HG02763 (cell line): ENCODE data around the gene SDHAF2.
A peak's percentile ranks its signal among the peaks of the same experiment; 100 is the strongest.
"Not testable (repeated sequence)": the region's sequence is repeated elsewhere in the genome, so short reads cannot be mapped to it uniquely, and the experiment has no call there.

ENCODE experiments used
- ATAC-seq: cut with Tn5 transposase; IDR thresholded peaks from one replicate; pipeline ENCODE4 v1.9.1; 2021; ENCODE audit warnings: mild to moderate bottlenecking, moderate library complexity; ENCODE audit not compliant: unreplicated experiment

SDHAF2 gene

GRCh38 chr11:61429691-61430582, at the start of gene SDHAF2, which contains the start of gene CPSF7:
Gene SDHAF2 (plus strand): TSS chr11:61430124. CDS start chr11:61430147, 23 bp downstream.
Gene CPSF7 (minus strand): TSS chr11:61429975. CDS start chr11:61429235, 740 bp downstream.
- ATAC-seq: peak; percentile 81

- no peak for ATAC-seq
Measured at GRCh38 chr11:61380884-61381283, 49.0 kb upstream of the SDHAF2 start.

GRCh38 chr11:61383859-61384258, 46.1 kb upstream of the SDHAF2 start:
- not testable (repeated sequence) for ATAC-seq

GRCh38 chr11:61384271-61385242, 45.4 kb upstream of the SDHAF2 start:
- ATAC-seq: no peak

GRCh38 chr11:61390161-61390560, 39.8 kb upstream of the SDHAF2 start:
- no peak for ATAC-seq

- no peak for ATAC-seq
Measured at GRCh38 chr11:61392981-61393595, 36.8 kb upstream of the SDHAF2 start.

- no peak for ATAC-seq
Measured at GRCh38 chr11:61401173-61401572, 28.8 kb upstream of the SDHAF2 start.

- ATAC-seq: no peak
Measured at GRCh38 chr11:61401573-61401972, 28.4 kb upstream of the SDHAF2 start.

GRCh38 chr11:61403658-61404057, 26.3 kb upstream of the SDHAF2 start:
- ATAC-seq: no peak

- ATAC-seq: no peak
Measured at GRCh38 chr11:61404103-61404502, 25.8 kb upstream of the SDHAF2 start.

GRCh38 chr11:61404641-61405040, 25.3 kb upstream of the SDHAF2 start:
- ATAC-seq: no peak

GRCh38 chr11:61406067-61406466, 23.9 kb upstream of the SDHAF2 start:
- ATAC-seq: no peak

- ATAC-seq: no peak
Measured at GRCh38 chr11:61406991-61407728, 22.8 kb upstream of the SDHAF2 start.

GRCh38 chr11:61411589-61411988, 18.3 kb upstream of the SDHAF2 start:
- no peak for ATAC-seq

GRCh38 chr11:61413496-61413895, 16.4 kb upstream of the SDHAF2 start:
- ATAC-seq: no peak

- ATAC-seq: no peak
Measured at GRCh38 chr11:61414547-61414946, 15.4 kb upstream of the SDHAF2 start.

GRCh38 chr11:61415381-61415780, 14.5 kb upstream of the SDHAF2 start:
- ATAC-seq: no peak

- ATAC-seq: no peak
Measured at GRCh38 chr11:61416941-61417340, 13.0 kb upstream of the SDHAF2 start.

- no peak for ATAC-seq
Measured at GRCh38 chr11:61417670-61418069, 12.3 kb upstream of the SDHAF2 start.

GRCh38 chr11:61418136-61418535, 11.8 kb upstream of the SDHAF2 start:
- ATAC-seq: no peak
